Skeletal muscle tissue (tissue), 4 donors: Measurements from ENCODE around the gene FOCAD. TPM values are rescaled to one million over a fixed set of nuclear protein-coding genes. Genes with fewer than 3 reads are reported as not detected.

ENCODE experiments used
- H3K27ac ChIP-seq: one replicate; pipeline ENCODE4 v1.7.0; 2013; ENCODE audit warnings: mild to moderate bottlenecking, low read depth, low read length, inconsistent platforms
- H3K27me3 ChIP-seq, 3 donors: one replicate each; pipeline ENCODE4 v1.7.0; 2013; ENCODE audit warnings: low read length in 3 of 3; ENCODE audit not compliant: control insufficient read depth in 3 of 3, insufficient read depth in 3 of 3
- H3K36me3 ChIP-seq, 3 donors: one replicate each; pipeline ENCODE4 v1.7.0; 2013; ENCODE audit warnings: low read length in 3 of 3; ENCODE audit not compliant: control insufficient read depth in 3 of 3, insufficient read depth in 3 of 3
- H3K4me1 ChIP-seq, 3 donors: one replicate each; pipeline ENCODE4 v1.7.0; 2013; ENCODE audit warnings: low read length in 3 of 3, mild to moderate bottlenecking in 3 of 3; ENCODE audit not compliant: control insufficient read depth in 3 of 3, insufficient read depth in 3 of 3
- H3K4me3 ChIP-seq, 3 donors: one replicate each; pipeline ENCODE4 v1.7.0; 2013; ENCODE audit warnings: low read length in 3 of 3
- H3K9ac ChIP-seq, 3 donors: one replicate each; pipeline ENCODE4 v1.7.0; 2013; ENCODE audit warnings: low read length in 3 of 3, mild to moderate bottlenecking in 3 of 3, moderate library complexity in 2 of 3, low read depth in 1 of 3
- H3K9me3 ChIP-seq, 3 donors: one replicate each; pipeline ENCODE4 v1.7.0; 2013; ENCODE audit warnings: low read length in 3 of 3; ENCODE audit not compliant: control insufficient read depth in 3 of 3
- total RNA-seq: library from RNA; depleted of rRNA; stranded (reverse); fragments of >200 nt; gene quantifications from one replicate; pipeline ENCODE4 v1.2.3, GENCODE V29; 2014
- donor health status: Osteomylitis.

The FOCAD gene
- total RNA-seq, 1 donor from 2014 or later: 108 TPM

GRCh38 chr9:20898885-20899554 is 215.0 kb downstream of the FOCAD start:
- H3K36me3 ChIP-seq: no peaks in the 10 kb centered on the region
- H3K9ac ChIP-seq: no peak overlapping the region
- H3K27ac ChIP-seq: no peak overlapping the region
- no peaks in the 10 kb centered on the region for H3K4me1 ChIP-seq
- H3K27me3 ChIP-seq: no peaks in the 10 kb centered on the region
- H3K4me3 ChIP-seq: no peak overlapping the region
- no peaks in the 10 kb centered on the region for H3K9me3 ChIP-seq

DNA sequence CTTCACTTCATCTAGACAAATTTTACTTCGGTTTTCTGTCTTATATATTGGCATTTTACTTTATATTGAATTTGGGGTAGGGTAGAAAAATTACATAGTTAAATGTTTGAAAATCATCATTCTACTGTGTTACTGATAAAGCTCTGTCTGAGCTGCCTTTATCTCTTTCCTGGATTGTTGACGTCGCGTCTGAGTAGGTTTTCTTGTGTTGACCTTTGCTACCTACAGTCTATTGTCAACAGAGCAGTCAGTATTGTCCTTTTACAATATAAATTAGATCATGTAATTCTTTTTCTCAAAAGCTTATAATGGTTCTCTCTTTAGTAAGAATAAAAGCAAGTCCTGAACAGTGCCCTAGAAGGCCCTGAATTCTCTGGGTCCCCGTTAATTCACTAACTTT is 219.2 kb downstream of the FOCAD start:
- no peak overlapping the region for H3K27ac ChIP-seq
- no peaks in the 10 kb centered on the region for H3K9me3 ChIP-seq
- no peaks in the 10 kb centered on the region for H3K27me3 ChIP-seq
- H3K4me1 ChIP-seq: no peaks in the 10 kb centered on the region
- H3K36me3 ChIP-seq: peaks cover 0 to 5% (median 0%) of the 10 kb centered on the region in 3 donors
- H3K4me3 ChIP-seq: no peak overlapping the region
- no peak overlapping the region for H3K9ac ChIP-seq

GRCh38 chr9:20904995-20905394 is 220.9 kb downstream of the FOCAD start:
- Histone ChIP-seq H3K27ac (no peak overlapping the region), H3K9me3 (no peaks in the 10 kb centered on the region), H3K36me3 (peaks cover 0 to 5% (median 0%) of the 10 kb centered on the region in 3 donors), H3K4me3 (no peak overlapping the region), H3K27me3 (no peaks in the 10 kb centered on the region), H3K9ac (no peak overlapping the region), H3K4me1 (no peaks in the 10 kb centered on the region)

DNA sequence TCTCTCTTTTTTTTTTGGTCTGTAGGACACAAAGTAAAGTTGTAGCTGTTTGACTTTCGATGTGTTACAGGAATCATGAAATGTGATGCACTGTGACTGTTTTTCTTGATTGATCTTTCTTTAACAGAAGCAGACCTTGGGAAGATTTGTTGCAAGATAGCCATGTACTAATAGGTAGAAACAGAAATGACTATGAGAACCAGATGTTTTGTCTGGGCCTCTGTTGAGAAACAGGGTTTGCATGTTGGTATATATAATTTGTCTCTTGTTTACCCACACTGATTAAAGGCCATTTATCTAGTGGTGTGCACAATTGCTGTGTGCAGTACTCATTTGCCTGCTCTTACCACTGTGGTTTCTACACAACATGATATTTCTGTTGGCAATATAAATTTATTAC is 222.3 kb downstream of the FOCAD start:
- Histone ChIP-seq H3K27ac (no peak overlapping the region), H3K9ac (no peak overlapping the region), H3K36me3 (peaks cover 0 to 5% (median 0%) of the 10 kb centered on the region in 3 donors), H3K27me3 (no peaks in the 10 kb centered on the region), H3K4me3 (no peak overlapping the region), H3K4me1 (no peaks in the 10 kb centered on the region), H3K9me3 (no peaks in the 10 kb centered on the region)

DNA sequence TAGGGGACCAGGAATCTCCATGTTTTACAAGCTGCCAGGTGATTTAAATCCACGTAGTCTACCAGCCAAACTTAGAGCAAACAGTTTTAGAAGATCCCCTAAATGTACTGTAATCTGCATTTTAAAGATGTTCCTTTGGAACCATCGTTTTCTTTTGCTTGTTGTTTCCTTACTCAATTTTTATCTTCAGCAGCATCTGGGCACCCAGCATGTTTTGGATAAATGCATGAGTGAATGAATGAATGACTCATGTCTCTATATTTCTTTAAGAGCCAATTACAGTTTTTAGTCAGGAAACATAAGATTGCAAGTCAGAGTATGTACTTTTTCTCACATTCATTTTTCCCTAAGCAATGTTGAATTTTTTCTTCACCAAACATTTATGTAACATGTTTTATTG is 224.4 kb downstream of the FOCAD start:
- Histone ChIP-seq H3K36me3 (peaks cover 0 to 5% (median 3%) of the 10 kb centered on the region in 3 donors), H3K9me3 (no peaks in the 10 kb centered on the region), H3K27me3 (no peaks in the 10 kb centered on the region), H3K9ac (no peak overlapping the region), H3K4me1 (no peaks in the 10 kb centered on the region), H3K4me3 (no peak overlapping the region), H3K27ac (no peak overlapping the region)

DNA sequence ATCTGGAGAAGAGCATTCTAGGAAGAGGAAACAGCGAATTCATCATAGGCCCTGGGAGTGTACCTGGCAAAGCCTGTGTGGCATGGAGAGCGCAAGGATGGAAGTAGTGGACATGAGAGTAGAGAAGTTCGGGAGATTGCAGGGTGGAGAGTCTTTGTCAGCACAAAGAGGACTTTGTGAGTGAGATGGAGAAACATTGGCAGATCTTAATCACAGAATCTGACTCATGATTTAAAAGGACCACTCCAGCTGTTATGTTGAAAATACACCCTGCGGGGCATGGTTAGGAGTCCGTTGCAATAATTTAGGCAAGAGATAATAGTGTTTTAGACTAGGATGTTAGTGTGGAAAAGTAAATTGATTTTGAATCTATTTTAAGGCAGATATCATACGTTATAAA is 230.5 kb downstream of the FOCAD start:
- H3K27ac ChIP-seq: no peak overlapping the region
- peaks cover 2 to 18% (median 15%) of the 10 kb centered on the region in 3 donors for H3K36me3 ChIP-seq
- H3K4me1 ChIP-seq: no peaks in the 10 kb centered on the region
- no peaks in the 10 kb centered on the region for H3K9me3 ChIP-seq
- H3K9ac ChIP-seq: no peak overlapping the region
- H3K27me3 ChIP-seq: no peaks in the 10 kb centered on the region
- no peak overlapping the region for H3K4me3 ChIP-seq

GRCh38 chr9:20921362-20921761 is 237.3 kb downstream of the FOCAD start:
- H3K9me3 ChIP-seq: no peaks in the 10 kb centered on the region
- H3K36me3 ChIP-seq: peaks cover 2 to 17% (median 6%) of the 10 kb centered on the region in 3 donors
- H3K4me3 ChIP-seq: no peak overlapping the region
- H3K27ac ChIP-seq: no peak overlapping the region
- no peak overlapping the region for H3K9ac ChIP-seq
- H3K4me1 ChIP-seq: no peaks in the 10 kb centered on the region
- no peaks in the 10 kb centered on the region for H3K27me3 ChIP-seq

DNA sequence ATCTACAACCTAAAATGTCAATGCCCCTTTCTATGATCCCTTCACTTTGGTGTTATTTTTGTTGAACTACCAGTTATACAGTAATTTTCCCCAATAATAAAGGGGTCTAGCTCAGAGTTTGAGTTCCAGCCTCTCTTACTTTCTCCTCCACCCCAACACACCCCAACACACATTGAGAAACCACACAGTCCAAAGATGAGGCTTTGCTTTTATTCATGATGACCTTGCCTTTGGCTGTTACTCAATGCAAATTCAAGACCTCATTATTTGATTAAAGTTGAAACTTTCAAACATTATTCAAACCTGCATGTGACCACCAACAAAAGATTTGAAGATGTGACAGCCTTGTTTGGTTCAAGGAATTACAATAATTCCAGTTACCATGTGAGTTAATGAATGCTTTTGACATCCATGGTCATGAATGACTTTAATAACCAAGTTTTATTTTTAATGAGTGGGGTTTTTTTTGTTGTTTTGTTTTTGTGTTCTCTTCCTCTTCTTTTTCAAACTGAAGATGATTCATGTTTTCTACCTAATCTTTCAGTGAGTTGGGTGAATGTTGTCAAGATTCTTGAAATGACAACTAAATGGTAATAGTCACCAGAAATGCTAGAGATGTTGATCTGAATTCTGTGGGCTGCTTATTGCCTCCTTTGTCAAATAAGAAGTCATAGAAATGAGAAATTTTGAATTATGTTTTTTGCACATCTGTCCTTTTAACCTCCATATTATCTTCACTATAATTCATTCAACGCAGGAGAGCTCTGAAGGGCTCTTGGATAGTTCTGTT is 241.4 kb downstream of the FOCAD start:
- Histone ChIP-seq H3K4me1 (no peaks in the 10 kb centered on the region), H3K4me3 (no peak overlapping the region), H3K36me3 (peaks cover 0 to 3% (median 0%) of the 10 kb centered on the region in 3 donors), H3K27ac (no peak overlapping the region), H3K9me3 (no peaks in the 10 kb centered on the region), H3K9ac (no peak overlapping the region), H3K27me3 (no peaks in the 10 kb centered on the region)

DNA sequence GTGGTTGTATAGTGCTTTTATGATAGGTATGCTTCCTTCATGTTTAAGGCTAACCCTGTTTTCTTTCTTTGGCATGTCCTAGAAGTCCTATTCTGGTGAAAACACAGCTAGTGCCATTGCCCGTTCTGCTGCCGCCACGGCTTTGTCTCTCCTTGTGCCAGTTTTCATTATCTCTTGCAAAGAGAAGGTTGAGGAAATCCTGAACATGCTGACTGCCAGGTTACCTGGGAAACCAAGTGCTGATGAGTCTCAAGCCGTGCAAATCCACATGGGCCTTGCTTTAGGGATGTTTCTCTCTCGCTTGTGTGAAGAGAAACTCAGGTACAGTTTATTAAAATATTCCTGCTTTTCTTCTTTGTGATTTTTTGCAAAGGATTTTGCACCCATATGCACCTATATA is 245.2 kb downstream of the FOCAD start:
- Histone ChIP-seq H3K27me3 (no peaks in the 10 kb centered on the region), H3K4me3 (no peak overlapping the region), H3K4me1 (no peaks in the 10 kb centered on the region), H3K9ac (no peak overlapping the region), H3K36me3 (peaks cover 0 to 5% (median 3%) of the 10 kb centered on the region in 3 donors), H3K9me3 (no peaks in the 10 kb centered on the region), H3K27ac (no peak overlapping the region)

- Histone ChIP-seq H3K4me1 (no peaks in the 10 kb centered on the region), H3K9ac (no peak overlapping the region), H3K27ac (no peak overlapping the region), H3K36me3 (peaks cover 0 to 6% (median 5%) of the 10 kb centered on the region in 3 donors), H3K9me3 (no peaks in the 10 kb centered on the region), H3K4me3 (no peak overlapping the region), H3K27me3 (no peaks in the 10 kb centered on the region)
These were observed 246.8 kb downstream of the FOCAD start for GRCh38 chr9:20930836-20931235.
